K562 (cell line): ENCODE measurements around the gene GALNT7. TPM values are rescaled to one million over a fixed set of nuclear protein-coding genes. Genes with fewer than 3 reads are reported as not detected.

ENCODE experiments used
- CGGBP1 ChIP-seq: fragments of 250-450 bp; sonication (Bioruptor Pico); IDR thresholded peaks from 2 replicates; pipeline ENCODE4 v1.9.0; 2021; ENCODE audit warnings: mild to moderate bottlenecking
- RREB1 ChIP-seq: fragments of 250-450 bp; sonication (Bioruptor Pico); IDR thresholded peaks from 2 replicates; pipeline ENCODE4 v1.4.0; 2020
- SPI1 ChIP-seq: IDR thresholded peaks from 2 replicates; pipeline ENCODE4 v1.6.1; 2011; ENCODE audit warnings: low read depth, low read length, control low read depth, borderline replicate concordance
- SRSF1 ChIP-seq: fragments of 200-400 bp; formaldehyde crosslinking; IDR thresholded peaks from 2 replicates; pipeline ENCODE4 v1.6.1; 2017; ENCODE audit warnings: mild to moderate bottlenecking, low read depth, low read length, moderate library complexity
- ZNF347 ChIP-seq: fragments of 450-650 bp; formaldehyde crosslinking; IDR thresholded peaks from 2 replicates; pipeline ENCODE4 v1.4.0; 2020; ENCODE audit warnings: low read depth, mild to moderate bottlenecking, moderate library complexity
- polyA plus RNA-seq, 8 experiments: library from polyadenylated mRNA; depleted of rRNA in 4 of 8; stranded (reverse) in 5 of 8; unstranded in 3 of 8; fragments of >200 nt; fragmentation: Nextera tagmentation in 2 of 8; fragmentation: Illumina TruSeq in 1 of 8; extraction: Ambion mirVana in 2 of 8; extraction: Trizol in 1 of 8; gene quantifications; 2 replicates each; pipeline versions ENCODE4 v1.2.1 to v1.2.3, GENCODE V29; 2011 to 2014; ENCODE audit warnings: inconsistent platforms in 1 of 8, missing spikeins in 1 of 8
- total RNA-seq, 7 experiments: library from RNA; depleted of rRNA in 6 of 7; stranded (reverse); fragments of >200 nt in 6 of 7; fragmentation: Illumina TruSeq in 2 of 7; extraction: Trizol in 2 of 7; gene quantifications; 2 replicates each; pipeline versions ENCODE4 v1.2.1 to v1.2.3, GENCODE V29; 2011 to 2021; ENCODE audit warnings: low replicate concordance in 1 of 7

GALNT7 gene
- total and polyA plus RNA-seq, 9 of the 15 experiments (the other 6 are each of a cell fraction or from before 2014, with no cell fraction given) = 16.7 to 38.7 (median 31.1) TPM

- TF ChIP-seq RREB1 = no peak
- TF ChIP-seq ZNF347 = no peak
- no peak for TF ChIP-seq SPI1
- no peak for TF ChIP-seq CGGBP1 (CRISPR knock-in tag)
- TF ChIP-seq SRSF1 = no peak
These were observed 46.0 kb downstream of the GALNT7 start (continued) for GRCh38 chr4:173214661-173215060.
